Right lung (tissue), 10 donors: Measurements from ENCODE around the gene LIMA1. TPM values are rescaled to one million over a fixed set of nuclear protein-coding genes. Genes with fewer than 3 reads are reported as not detected.
"Not testable (repeated sequence)": the region's sequence is repeated elsewhere in the genome, so short reads cannot be mapped to it uniquely, and the experiment has no call there.

Experiments used
- DNase-seq, 2 donors: peaks; one replicate each; pipeline ENCODE4 v3.0.0-alpha.2; 2013
- long read RNA-seq, 8 donors: transcript quantifications; one replicate each; lab custom pipeline, GENCODE V29; 2026
- polyA plus RNA-seq, 5 donors: library from polyadenylated mRNA; unstranded; fragments of 120-200 nt; gene quantifications; one replicate each; pipeline versions ENCODE4 v1.2.1 to v1.2.3, GENCODE V29; 2013; ENCODE audit warnings: inconsistent platforms in 1 of 5, low replicate concordance in 1 of 5; ENCODE audit not compliant: insufficient read length in 5 of 5, insufficient read depth in 1 of 5

LIMA1 gene
- polyA plus RNA-seq = 10 to 100 TPM; 63.3 to 98.3 (median 84.1) TPM
- long read RNA-seq, donor 1, transcript LIMA1-215 (8 exons, 3,254 nt) = major isoform, 10 of 29 reads
- long read RNA-seq, donor 1, partial matches to known transcripts = 9 of 29 reads
- long read RNA-seq, donor 1, other reads (novel, unspliced or antisense) = 0 of 29 reads
- long read RNA-seq, donor 2, transcript LIMA1-215 (8 exons, 3,254 nt) = major isoform, 6 of 13 reads
- long read RNA-seq, donor 2, partial matches to known transcripts = 0 of 13 reads
- long read RNA-seq, donor 2, other reads (novel, unspliced or antisense) = 0 of 13 reads
- long read RNA-seq, donor 3, transcript LIMA1-215 (8 exons, 3,254 nt) = major isoform, 6 of 31 reads
- long read RNA-seq, donor 3, partial matches to known transcripts = 18 of 31 reads
- long read RNA-seq, donor 3, other reads (novel, unspliced or antisense) = 0 of 31 reads
- long read RNA-seq, donor 4, partial matches to known transcripts = 5 of 12 reads
- long read RNA-seq, donor 4, other reads (novel, unspliced or antisense) = 0 of 12 reads
- long read RNA-seq, donor 5, transcript LIMA1-201 (11 exons, 3,706 nt) = major isoform, 6 of 32 reads
- long read RNA-seq, donor 5, partial matches to known transcripts = 16 of 32 reads
- long read RNA-seq, donor 5, other reads (novel, unspliced or antisense) = 0 of 32 reads
- long read RNA-seq, donor 6, transcript LIMA1-215 (8 exons, 3,254 nt) = major isoform, 7 of 38 reads
- long read RNA-seq, donor 6, partial matches to known transcripts = 22 of 38 reads
- long read RNA-seq, donor 6, other reads (novel, unspliced or antisense) = 0 of 38 reads
- long read RNA-seq, donor 7, partial matches to known transcripts = 18 of 28 reads
- long read RNA-seq, donor 7, other reads (novel, unspliced or antisense) = 0 of 28 reads
- long read RNA-seq, donor 8, partial matches to known transcripts = 0 of 10 reads
- long read RNA-seq, donor 8, other reads (novel, unspliced or antisense) = 0 of 10 reads

- peak; percentile 91 for DNase-seq
These were observed at the start of gene LIMA1 for GRCh38 chr12:50283229-50283923. Gene LIMA1 (minus strand): TSS chr12:50283520. CDS start chr12:50248751, 34,769 bp downstream.

- no peak for DNase-seq
These were observed 48.4 kb upstream of the LIMA1 start for GRCh38 chr12:50331745-50332144.

GRCh38 chr12:50328664-50329063 lies 45.3 kb upstream of the LIMA1 start:
- DNase-seq = not testable (repeated sequence)

GRCh38 chr12:50326590-50327284 lies 43.4 kb upstream of the LIMA1 start:
- DNase-seq = peak; percentile 47 to 54

- DNase-seq = peak in 1 of 2 donors; percentile 7
These were observed 42.6 kb upstream of the LIMA1 start for GRCh38 chr12:50325890-50326391.

- not testable (repeated sequence) for DNase-seq
These were observed 41.5 kb upstream of the LIMA1 start for GRCh38 chr12:50324770-50325169.

GRCh38 chr12:50324077-50324476 lies 40.8 kb upstream of the LIMA1 start:
- DNase-seq = not testable (repeated sequence)

- DNase-seq = no peak
These were observed 38.9 kb upstream of the LIMA1 start for GRCh38 chr12:50322206-50322605.

- DNase-seq = no peak
These were observed 33.9 kb upstream of the LIMA1 start for GRCh38 chr12:50317203-50317602.

GRCh38 chr12:50315803-50316202 lies 32.5 kb upstream of the LIMA1 start:
- no peak for DNase-seq

- DNase-seq = peak; percentile 26 to 51
These were observed 31.5 kb upstream of the LIMA1 start for GRCh38 chr12:50314636-50315312.

- DNase-seq = not testable (repeated sequence)
These were observed 30.7 kb upstream of the LIMA1 start for GRCh38 chr12:50313971-50314370.

GRCh38 chr12:50313256-50313931 lies 30.1 kb upstream of the LIMA1 start:
- no peak for DNase-seq

- DNase-seq = not testable (repeated sequence)
These were observed 28.7 kb upstream of the LIMA1 start for GRCh38 chr12:50311858-50312609.

- no peak for DNase-seq
These were observed 26.6 kb upstream of the LIMA1 start for GRCh38 chr12:50309950-50310349.

GRCh38 chr12:50302686-50303085 lies 19.4 kb upstream of the LIMA1 start:
- no peak for DNase-seq

- no peak for DNase-seq
These were observed 14.7 kb upstream of the LIMA1 start for GRCh38 chr12:50297996-50298395.

- DNase-seq = no peak
These were observed 13.7 kb upstream of the LIMA1 start for GRCh38 chr12:50297027-50297426.

- DNase-seq = no peak
These were observed 13.2 kb upstream of the LIMA1 start for GRCh38 chr12:50296554-50296953.
